IPS DF 19.7 (cell line): ENCODE results near the gene SFTA2.
A peak's percentile ranks its signal among the peaks of the same experiment; 100 is the strongest.
"Not testable (repeated sequence)": the region's sequence is repeated elsewhere in the genome, so short reads cannot be mapped to it uniquely, and the experiment has no call there.

ENCODE experiments used
- DNase-seq: peaks from one replicate; pipeline ENCODE4 v3.0.0-alpha.2; 2013; ENCODE audit warnings: low read depth, low spot score

Gene SFTA2

DNA sequence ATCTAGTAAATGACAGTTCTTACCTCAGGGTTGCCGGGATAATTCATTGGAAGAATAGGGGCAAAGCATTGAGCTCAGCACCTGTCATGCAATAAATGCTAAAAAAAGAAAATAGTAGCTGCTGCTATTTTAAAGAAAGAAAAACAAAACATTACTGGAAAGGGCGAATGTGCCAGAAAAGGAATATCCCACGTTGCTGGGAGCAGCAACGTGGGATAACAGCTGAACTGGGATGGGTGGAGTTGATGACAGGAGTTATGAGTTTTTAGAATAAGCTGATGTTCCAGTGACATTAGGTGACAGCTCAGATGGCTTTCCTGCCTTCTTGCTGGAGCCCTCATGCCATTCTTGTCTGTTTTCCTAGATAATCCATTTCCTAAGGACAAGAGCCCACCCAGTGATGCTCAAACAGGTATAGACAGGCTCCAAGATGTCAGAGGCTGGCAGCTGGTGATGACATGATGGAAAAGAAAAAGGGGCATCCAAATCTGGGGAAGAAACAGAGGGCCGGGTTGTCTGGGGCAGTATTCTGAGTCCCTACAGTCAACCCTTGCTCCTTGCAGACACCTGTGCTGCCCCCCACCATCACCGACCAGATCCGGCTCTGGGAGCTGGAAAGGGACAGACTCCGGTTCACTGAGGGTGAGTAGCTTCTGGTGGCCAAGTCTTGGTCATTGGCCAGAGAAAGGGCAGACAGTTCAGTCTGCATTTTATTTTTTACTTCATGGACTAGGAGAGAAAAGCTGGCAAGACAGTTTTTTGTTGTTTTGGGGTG is 19.0 kb downstream of the SFTA2 start:
- no peak for DNase-seq

DNA sequence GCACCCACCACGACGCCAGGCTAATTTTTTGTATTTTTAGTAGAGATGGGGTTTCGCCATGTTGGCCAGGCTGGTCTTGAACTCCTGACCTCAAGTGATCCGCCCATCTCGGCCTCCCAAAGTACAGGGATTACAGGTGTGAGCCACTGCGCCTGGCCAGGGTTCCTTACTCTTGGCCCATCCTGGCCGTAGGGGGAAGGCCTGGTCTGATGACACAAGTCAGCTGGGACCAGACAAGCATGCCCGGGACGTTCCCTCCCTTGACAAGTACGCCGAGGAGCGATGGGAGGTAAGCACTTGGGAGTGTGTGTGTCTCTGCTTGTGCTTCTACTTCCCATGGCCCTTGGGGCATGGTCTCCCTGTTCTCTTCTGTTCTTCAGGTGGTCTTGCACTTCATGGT is 21.5 kb downstream of the SFTA2 start:
- DNase-seq, result not testable (repeated sequence)

DNA sequence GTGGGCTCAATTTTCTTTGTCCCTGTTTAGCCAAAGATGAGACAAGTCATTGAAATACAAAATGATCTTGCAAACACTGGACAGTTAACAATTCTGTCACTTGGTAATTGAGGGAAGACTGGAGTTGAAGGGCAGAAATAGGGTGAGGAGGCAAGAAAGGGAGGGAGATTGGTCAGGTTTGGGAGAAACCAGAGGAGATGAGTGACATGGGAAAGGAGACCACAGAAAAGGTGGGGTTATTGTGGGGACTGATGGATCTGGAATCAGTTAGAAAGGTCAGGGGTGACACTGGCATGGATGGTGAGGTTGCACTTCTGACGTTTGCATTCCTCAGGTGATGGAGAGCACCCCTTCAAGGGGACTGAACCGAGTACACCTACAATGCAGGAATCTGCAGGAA is 23.3 kb downstream of the SFTA2 start:
- no peak for DNase-seq

GRCh38 chr6:30907758-30908591 is 24.0 kb downstream of the SFTA2 start, which contains the start of gene GTF2H4:
GTF2H4 (plus strand) TSS chr6:30908207.
- peak; percentile 98 for DNase-seq

DNA sequence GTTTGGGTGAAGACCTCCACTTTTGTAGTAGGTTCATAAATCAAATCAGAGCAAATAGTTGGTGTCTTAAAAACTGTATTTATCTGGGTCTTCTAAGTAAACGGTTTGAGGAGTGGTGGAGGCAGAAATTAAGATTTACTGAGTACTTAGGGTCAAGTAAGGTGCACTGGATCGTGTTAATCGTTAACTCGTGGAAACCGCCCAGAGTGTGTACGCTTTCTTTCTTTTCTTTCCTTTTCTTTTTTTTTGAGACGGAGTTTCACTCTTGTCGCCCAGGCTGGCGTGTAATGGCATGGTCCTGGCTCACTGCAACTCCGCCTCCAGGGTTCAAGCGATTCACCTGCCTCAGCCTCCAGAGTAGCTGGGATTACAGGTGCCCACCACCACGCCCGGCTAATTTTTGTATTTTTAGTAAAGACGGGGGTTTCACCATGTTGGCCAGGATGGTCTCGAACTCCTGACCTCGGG is 24.6 kb downstream of the SFTA2 start:
- not testable (repeated sequence) for DNase-seq

DNA sequence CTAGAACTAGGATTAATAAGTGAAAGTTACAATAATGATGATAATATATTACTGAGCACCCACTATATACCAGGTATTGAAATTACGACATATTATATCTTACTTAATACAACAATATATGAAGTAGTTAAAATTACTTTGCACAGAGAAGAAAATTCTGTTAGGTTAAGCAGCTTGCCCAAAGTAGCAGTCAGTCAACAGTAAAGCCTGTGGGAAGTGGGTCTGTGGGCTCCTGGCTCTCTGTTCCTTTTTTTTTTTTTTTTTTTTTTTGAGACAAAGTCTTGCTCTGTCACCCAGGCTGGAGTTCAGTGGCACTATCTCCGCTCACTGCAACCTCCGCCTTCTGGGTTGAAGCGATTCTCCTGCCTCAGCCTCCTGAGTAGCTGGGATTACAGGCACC is 28.7 kb downstream of the SFTA2 start:
- DNase-seq, result no peak

DNA sequence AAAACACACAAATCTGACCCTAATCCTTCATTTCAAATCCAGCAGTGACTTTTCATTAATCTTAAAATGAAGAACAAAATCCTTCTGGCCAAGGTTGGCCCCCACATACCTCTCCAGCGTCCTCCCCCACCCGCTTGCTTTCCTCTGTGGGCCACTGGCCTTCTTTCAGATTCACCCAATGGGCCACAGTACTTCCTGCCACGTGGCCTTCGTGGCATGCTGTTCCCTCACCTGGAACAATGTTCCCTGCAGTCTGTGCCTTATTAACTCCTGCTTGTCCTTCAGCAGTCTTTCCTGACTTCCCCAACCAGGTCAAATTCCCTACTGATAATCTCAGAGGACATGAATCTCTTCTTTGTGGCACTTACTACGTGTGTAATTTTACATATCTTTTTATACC is 29.3 kb downstream of the SFTA2 start:
- no peak for DNase-seq

DNA sequence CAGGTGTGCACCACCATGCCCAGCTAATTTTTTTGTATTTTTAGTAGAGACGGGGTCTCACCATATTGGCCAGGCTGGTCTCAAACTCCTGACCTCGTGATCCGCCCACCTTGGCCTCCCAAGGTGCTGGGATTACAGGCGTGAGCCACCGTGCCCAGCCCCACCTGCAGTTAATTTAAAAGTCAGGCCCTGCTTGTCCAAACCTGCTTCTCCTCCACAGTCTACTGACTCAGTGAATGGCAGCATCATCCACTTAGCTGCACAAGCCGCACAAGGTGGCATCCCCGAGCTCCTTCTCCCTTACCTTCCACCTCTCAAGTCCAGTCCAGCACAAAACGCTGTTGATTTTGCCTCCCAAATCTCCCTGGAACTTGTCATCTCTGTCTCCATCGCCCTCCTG is 29.8 kb downstream of the SFTA2 start:
- DNase-seq, result not testable (repeated sequence)

- no peak for DNase-seq
Observed at GRCh38 chr6:30901436-30901835, 30.5 kb downstream of the SFTA2 start.

GRCh38 chr6:30900863-30901417 is 31.0 kb downstream of the SFTA2 start:
- DNase-seq, result no peak

GRCh38 chr6:30898750-30899360 is 33.1 kb downstream of the SFTA2 start:
- DNase-seq, result no peak

- DNase-seq, result no peak
Observed at GRCh38 chr6:30897882-30898281, 34.1 kb downstream of the SFTA2 start.

- DNase-seq, result no peak
Observed at GRCh38 chr6:30896541-30896940, 35.4 kb downstream of the SFTA2 start.

DNA sequence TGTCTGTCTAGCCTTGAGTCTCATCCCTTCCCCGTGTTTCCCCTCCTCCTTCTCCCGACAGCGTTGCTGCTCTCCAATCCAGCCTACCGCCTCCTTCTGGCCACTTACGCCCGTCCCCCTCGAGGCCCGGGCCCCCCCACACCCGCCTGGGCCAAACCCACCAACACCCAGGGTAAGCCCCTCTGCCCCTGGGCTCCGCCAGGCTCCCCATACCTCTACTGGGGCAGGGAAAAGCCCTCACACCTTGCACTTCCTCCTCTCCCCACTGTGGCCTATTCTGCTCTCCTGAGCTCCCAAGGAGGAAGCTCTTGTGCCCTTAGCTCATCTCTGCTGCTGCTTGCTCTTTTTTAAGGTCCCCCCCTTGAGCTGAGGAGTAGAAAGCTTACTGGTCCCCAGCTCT is 36.6 kb downstream of the SFTA2 start:
- no peak for DNase-seq

- DNase-seq, result no peak
Observed at GRCh38 chr6:30894935-30895334, 37.0 kb downstream of the SFTA2 start.

GRCh38 chr6:30894381-30894780 is 37.6 kb downstream of the SFTA2 start:
- no peak for DNase-seq

GRCh38 chr6:30893666-30894065 is 38.3 kb downstream of the SFTA2 start:
- DNase-seq, result no peak

GRCh38 chr6:30893001-30893591 is 38.9 kb downstream of the SFTA2 start:
- DNase-seq, result no peak

- DNase-seq, result no peak
Observed at GRCh38 chr6:30891816-30892538, 40.0 kb downstream of the SFTA2 start.

- DNase-seq, result no peak
Observed at GRCh38 chr6:30891450-30891723, 40.6 kb downstream of the SFTA2 start.
